GM21390 (cell line): ENCODE measurements around the gene VWF.

Experiments used
- ATAC-seq: cut with Tn5 transposase; IDR thresholded peaks from one replicate; pipeline ENCODE4 v1.9.1; 2021; ENCODE audit not compliant: unreplicated experiment

VWF gene

DNA sequence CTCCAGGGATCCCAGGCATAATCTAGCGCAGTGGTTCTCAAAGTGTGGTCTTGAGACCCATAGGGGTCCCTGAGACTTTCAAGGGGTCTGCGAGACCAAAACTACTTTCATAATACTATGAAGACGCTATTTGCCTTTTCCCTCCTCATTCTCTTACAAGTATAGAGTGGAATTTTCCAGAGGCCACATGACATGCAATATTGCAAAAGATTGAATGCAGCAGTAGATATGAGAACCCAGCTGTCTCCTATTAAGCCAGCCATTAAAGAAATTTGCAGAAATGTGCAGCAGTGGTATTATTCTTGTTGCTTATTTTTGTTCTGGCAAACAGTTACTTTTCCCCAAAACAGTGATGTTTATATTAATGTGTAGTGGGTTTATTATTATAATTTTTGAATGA is 62.8 kb downstream of the VWF start:
- ATAC-seq: no peak

DNA sequence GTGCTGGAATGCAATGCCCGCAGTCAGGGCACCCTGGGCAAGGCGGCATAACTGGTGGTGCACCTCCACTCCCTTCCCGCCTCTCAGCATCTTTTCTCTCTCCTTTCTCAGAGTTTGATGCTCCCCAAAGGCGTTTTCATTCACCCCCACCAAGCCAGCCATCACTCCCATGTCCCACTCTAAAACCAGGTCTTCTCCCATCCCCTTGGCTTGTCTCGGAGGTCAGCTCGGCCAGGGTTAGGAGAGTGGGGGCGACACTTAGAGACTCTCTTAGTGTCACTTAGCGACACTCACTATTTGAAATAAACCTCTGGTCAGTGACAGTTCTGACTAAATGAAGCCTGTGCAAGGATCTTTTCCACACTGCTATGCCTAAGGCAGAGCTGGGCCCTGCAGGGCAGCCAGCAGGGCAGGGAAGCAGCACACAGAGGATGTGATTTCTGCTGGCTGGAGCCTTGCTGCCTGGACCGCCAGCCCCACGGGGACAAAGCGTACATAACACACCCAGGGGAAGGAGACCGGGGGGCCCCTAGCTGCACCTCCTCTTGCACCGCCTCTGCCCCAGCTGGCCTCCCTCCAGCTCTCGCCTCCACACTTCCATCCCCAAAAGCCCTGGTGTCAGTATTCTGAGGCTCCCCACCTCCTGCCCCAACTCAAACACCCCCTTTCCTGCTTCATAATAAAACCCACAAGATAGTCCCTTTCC is 64.5 kb downstream of the VWF start:
- no peak for ATAC-seq

DNA sequence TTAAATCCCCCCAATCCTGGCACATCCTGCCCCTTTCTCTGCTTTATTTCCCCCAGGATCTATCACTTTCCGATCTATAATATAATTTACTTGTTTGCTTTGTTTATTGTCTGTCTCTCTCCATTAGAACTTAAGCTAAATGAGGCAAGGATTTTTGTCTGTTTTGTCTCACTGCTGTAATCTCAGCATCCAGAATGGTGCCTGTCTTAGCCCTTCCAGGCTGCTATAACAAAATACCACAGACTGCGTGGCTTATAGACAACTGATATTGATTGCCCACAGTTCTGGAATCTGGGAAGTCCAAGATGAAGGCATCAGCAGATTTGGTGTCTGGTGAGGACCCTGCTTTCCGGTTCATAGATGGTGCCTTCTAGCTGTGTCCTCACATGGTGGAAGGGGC is 65.2 kb downstream of the VWF start:
- no peak for ATAC-seq

DNA sequence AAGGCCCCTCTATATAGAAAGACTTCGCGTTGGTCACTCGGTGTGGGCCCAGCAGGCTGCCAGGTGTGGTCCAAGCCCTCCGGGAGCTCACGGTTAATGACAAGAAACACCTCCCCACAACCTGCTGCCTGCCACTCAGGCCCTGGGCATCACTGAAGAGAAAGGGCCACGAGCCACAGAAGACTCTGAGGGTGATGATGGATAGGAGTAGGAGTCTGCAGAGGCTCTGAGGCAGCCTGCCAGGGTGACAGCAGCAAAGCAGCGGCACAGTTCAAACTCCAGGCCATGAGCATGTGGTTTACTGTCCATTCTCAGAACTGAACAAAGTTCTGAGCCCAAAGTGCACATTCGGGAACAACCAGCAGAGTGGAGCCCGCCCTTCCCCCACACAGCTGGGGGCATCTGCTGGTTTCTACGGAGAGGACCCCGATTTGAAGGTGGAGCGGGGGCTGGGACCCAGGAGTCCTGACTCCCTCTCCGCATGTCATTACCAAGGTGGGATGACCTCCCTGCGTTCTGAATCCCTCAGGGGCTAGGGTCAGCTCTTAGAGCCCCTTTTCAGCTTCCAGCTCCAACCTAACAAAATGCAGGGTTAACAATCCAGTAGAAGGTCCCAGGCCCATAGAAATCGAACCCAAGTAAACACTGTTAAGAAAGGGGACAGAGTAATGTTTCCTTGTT is 65.8 kb downstream of the VWF start:
- no peak for ATAC-seq

DNA sequence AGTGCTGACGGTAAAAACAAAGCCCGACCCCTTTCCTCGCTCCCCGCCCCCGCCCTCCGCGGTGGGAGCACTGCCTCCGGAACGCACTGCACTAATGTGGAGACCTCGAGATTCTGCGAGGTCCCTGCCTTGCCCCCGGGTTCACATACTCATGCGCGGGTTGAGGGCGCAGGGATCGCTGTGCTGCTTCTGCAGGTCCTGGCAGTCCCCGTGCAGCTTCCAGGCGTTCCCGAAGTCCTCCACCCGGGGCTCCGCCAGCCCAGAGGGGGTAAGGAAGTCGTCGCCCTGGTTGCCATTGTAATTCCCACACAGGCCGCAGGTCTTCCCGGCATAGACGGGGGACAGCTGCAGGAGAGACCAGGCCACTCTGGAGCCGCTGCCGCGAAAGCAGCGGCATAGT is 66.8 kb downstream of the VWF start:
- ATAC-seq: no peak

DNA sequence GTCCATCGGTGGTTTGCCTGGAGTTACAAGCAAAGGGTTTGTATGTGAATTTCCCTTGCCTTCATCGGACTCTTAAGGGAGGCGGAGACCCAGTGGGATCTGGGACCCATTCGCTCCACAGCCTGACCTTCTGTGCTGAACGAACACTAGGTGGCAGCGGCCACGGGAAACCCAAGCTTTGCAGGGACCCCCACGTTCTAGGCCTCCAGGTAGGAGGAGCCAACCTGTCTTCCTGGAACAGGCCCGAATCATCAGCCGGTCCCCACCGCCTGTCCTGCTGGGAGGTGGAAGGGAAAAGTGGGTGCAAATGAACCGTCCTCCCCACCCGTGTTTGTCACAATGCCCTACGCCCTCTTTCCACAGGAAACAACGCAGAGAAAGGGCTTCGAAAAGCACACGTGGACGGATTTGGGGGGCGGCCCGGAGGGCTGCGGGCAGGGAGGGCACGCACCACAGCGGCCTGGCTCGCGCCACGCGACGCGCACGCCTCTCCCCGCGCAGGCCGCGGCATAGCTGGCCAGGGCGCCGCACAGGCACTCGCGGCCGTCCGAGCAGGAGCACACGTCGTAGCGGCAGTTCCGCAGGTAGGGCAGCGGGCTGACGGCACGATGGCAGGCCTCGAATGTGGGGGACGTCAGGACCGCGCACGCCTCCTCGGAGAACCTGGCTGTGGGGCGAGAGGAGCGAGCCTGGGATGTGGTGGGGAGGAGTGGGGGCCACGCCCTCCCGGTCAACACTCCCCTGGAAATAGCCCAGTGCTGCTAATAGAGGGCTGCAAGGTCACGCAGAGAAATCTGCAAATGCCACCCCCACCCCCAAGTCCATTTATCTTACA is 67.8 kb downstream of the VWF start:
- no peak for ATAC-seq

DNA sequence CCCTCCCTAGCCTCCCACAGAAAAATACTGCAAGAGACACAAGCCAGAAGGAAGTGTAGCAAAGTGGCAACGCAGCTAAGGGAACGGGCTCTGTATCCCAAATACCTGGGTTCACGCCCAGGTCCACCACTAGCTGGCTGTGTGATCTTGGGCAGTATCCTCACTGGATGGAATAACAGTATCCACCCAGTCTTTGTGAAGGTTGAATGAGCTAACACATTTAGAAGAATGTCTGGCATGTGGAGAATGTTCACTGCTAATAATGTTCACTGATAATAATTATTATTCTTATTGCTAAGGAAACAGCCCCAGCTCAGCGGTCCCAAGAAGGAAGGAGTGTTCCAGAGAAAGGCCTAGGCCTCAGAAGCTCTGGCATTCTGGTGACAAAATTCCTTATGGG is 70.9 kb downstream of the VWF start:
- no peak for ATAC-seq

DNA sequence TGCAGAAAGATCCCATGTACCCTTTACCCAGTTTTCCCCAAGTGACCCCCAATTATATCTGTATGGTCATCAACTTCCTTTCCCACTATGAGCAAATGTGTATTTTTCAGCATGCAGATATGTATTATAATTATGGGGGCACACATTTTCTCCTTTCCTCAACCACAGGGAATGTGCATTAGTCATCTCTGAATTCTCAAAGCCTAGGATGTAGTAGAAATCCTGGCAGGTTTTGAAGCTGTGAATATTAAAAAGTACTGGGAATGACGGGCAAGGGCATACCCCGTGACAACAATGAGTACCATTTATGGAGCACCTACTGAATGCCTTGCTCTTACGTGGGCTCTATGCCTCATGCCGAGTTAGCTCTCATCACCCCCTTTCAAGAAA is 71.5 kb downstream of the VWF start:
- ATAC-seq: no peak

DNA sequence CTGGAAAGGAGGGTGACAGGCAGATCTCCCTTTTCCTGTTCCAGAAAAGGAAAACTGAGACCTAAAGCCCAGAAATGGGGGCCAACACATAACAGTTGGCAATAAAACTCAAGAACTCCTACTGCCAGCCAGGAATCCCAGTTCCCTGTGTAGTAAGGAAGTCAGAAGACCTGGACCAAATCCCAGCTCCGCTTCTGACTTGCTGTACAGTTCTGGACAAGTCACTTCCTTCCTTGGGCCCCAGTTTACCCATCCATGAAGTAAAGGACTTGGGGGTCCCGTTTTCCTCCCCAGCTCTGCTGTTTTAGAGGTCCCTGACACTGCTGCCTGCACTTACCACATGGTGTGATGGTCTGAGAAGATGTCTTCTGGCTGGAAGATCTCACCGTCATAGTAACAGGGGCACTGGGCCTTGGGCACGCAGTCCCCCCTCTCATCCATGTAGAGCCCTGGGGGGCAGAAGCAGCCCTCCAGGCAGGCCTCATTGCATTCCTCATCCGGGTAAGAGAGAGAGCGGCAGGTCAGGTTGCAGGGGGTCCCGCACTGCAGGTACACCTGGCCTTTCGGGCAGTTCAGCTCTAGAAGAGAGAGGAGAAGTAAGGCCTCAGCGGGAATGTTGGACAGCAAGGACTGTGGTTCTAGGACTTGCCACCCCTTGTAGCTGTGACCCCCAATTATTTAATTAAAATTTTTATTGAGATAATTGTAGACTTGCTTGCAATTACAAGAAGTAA is 72.1 kb downstream of the VWF start:
- ATAC-seq: no peak

DNA sequence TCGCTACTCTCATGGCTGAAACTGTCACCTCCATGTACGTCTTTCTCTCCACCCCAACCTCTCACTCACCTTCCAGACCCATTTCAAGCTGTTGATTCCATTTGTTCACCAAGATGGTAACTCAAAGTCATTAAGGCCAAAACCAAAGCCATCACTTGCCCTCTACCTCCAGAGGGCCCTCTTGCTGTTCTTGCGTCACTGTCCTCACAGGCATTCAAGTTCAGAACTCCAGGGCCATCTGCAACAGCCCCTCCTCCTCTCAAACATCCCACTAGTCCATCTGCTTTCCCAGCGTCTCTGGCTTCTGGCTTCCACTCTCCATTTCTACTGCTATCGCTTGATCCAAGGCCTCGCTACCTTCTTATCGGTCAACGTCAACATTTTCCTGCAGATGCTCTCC is 74.5 kb downstream of the VWF start:
- ATAC-seq: no peak

DNA sequence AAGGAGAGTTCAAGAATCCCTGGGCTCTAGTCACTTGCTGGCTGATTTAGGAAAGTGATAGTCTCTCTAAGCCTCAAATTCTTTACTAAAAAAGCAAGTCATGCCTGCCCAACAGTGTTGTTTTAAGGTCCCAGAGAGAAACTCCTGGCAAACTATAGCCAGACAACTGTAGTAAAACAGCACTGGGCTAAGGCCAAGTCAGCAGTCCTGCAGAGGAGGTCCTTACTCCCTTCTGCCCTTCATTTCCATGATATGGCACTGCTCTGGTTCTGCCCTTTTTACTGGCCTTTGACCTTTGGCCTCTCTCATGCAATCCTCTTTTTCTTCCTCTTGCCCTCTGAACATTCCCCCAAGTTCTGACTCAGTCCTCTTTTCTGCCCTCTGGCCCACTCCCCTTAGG is 74.9 kb downstream of the VWF start:
- ATAC-seq: no peak

DNA sequence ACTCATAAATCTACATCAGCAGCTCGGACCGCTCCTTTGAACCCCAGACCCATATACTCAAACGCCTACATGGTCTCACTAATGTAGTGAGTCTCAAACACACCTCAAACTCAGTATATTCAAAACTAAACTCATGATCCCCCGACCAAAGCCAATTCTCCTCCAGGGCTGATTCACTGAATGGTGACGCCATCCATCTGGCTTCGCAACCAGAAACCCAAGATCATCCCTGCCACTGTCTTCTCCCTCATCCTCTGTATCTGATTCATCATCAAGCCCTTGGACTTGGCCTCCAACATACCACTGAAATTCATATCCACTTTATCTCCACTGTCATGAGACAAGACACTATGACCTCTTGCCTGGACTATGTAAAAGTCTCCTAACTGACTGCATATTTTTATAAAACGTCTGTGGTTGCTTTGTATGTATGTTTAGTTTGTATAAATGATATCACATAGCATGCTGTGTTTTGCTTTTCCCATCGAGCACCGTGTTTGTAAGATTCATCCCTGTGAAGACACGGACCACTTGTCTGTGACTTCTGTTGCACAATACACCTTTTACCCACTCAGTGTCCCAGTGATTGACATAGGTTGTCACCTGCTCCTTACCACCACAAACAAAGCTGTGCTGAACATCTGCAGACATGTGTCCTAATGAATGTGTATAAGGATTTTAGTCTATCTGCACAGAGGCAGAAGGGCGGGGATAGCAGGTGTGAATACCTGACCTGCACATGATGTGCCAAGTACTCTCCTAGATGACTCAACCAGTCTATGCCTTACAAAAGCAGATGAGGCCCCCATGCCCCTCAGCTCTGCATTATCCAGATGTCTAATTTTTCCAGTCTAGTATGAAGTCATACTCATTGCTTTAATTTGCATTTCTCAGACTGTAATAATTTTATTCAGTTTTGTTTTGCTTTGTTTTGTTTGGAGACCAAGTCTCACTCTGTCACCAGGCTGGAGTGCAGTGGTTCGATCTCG is 76.9 kb downstream of the VWF start:
- no peak for ATAC-seq

DNA sequence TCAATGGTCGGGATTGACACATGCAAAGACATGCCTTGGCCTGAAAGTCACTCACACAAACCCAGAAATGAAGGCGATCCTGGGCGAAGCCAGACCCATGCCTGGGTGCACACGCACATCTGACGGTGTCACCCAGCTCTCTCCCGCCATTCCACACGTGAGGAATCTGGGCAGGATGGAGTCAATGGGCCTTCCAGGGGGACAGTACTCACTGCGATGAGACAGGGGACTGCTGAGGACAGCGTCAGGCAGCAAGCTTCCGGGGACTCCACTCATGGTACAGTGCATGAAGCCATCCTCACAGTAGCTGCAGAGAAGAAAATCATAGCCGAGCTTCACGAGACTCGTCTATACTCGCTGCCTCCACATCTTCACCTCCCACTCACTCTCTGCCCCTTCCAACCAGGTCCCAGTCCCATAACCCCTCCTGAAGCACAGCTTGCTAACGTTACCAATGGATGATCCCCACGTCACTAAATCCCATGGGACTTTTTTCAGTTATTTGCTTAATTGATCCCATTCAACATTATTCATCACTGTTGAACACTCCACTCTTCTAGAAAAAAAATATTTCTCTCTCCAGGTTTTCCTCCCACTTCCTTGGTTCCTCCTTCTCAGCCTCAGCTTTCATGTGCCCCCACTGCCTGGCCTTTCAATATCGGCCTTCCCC is 77.8 kb downstream of the VWF start:
- no peak for ATAC-seq

DNA sequence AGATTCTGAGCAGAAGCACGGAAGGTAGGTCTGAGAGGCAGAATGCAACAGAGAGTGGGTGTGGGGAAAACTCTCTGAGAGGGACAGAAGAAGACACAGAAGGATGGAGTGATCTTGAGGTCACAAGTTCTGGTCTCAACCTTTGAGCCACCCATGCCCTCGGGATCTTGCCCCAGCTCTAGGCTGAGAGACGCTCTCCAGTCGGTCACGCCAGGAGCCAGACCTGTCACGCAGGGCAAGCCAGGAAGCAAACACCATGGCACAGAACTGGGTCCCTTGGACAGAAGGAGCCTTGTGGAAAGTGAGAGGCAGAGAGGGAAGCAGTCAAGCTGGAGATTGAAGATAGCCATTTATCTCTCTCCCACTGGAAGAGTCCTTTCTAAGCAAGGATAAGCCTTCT is 79.0 kb downstream of the VWF start:
- no peak for ATAC-seq

DNA sequence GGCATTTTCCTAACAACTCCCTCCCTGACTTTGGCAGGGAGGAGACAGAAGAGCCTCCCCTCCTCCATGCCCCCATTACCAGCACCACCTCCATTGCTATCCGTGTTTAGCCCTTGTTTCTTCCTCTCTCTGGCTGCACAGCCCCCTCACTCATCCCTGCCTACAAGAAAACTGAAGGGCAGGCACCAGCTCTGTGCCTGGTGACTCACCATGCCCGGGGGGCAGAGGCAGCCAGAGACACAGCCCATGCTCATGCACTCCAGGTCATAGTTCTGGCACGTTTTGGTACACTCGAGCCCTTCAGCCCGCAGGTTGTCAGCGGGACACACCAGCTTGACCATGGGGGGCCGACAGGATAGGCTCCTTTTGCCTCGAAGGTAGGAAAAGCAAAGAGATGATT is 80.4 kb downstream of the VWF start:
- no peak for ATAC-seq

DNA sequence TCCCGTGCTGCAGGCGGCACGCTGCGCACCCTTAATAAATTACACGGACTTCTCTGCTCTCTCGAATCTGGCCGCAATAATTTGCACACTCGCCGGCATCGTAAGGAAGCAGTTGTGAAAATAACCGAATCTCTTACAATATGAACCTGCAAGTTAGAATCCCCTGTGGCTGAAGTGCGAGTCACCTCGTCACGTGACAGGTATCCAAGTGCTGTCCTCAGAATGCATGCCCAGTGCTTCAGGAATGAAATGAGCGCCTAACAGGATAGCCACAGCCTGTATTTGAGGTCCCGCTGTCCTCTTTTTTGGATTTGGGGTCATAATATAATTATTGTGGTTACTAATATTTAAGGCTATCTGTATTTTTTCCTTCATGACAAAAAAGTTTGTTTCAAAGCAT is 82.0 kb downstream of the VWF start:
- ATAC-seq: no peak

DNA sequence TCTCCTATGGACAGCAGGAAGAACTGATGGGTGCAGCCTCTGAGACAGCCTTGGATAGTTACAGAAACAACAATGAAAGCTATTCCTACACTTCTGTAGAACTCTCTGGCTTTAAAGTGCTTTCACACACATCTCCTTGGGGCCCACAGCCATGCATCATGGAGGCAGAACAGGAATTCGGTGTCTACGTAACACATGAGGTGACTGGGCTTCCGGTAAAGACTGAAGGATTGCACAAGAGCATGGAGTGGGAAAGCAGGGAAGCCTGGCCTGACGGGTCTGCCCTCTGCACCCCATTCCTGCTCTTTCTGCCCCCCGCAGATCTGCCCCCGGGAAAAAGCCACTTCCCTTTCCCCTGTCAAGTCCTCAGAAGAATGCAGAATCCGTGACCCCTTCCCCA is 82.6 kb downstream of the VWF start:
- no peak for ATAC-seq

DNA sequence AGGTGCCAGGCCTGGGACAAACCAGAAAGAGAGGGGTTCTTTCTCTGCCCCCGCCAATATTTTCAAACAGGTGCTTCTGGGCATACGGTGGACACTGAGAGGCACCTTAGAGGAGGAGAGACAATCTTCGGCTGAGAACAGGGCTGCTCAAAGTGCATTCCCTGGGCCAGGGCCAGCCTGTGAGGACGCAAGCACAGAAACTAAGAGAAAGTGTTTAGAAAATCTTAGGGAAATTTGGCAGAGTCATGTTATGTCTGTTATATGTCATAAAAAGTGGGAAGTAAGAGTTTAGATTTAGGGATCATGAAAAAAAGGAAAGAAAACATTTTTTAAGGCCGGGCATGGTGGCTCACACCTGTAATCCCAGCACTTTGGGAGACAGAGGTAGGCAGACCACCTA is 83.7 kb downstream of the VWF start:
- ATAC-seq: no peak

DNA sequence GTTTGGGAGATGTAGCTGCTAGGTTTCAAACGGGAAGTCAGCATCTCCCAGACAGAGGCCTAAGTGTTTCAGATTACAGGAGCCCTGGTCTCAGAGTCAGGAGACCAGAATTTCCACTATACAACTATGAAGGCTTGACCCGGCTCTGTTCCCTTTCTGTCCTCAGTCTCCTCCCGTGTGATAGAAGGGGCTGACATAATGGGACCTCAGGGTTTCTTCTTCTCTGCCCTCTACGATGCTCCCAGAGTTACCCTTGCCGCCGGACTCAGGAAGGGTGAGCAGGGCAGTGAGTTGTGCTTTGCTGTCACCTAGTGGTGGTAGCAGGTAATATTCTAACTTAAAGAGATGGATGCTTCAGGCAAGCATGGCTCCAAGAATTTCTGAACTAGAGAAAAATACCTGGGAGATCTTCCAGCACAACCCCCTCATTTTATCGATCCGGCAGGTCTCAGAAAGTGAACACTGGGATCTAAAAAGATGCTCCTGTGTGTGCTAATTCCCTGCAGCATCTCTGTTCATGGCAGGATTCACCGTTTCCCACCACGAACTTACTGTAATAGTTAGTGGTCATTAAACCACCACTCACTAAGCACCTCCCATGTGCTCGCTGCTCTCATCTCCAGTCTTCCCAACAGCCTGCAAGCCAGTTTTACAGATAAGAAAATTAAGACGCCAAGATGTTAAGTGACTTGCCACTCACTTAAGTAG is 84.4 kb downstream of the VWF start:
- peak; percentile 55 for ATAC-seq
